HCT116 (cell line): Measurements from ENCODE around the gene EYA2. TPM values are rescaled to one million over a fixed set of nuclear protein-coding genes. Genes with fewer than 3 reads are reported as not detected.
"Not testable (repeated sequence)": the region's sequence is repeated elsewhere in the genome, so short reads cannot be mapped to it uniquely, and the experiment has no call there.

Source experiments
- ATAC-seq: fragments of 200-7000 bp; cut with Tn5 transposase; 2 replicates; pipeline ENCODE4 v1.9.1; 2020; ENCODE audit warnings: mild to moderate bottlenecking, moderate library complexity
- BruUV-seq: library from RNA; stranded (reverse); fragments of 400-500 nt; replicated peaks from 2 replicates; lab custom pipeline; 2021; lab: Mats Ljungman, UMichigan
- CTCF ChIA-PET: fragments of 300-600 bp; sonication (Branson Sonifier 250); formaldehyde crosslinking; loops from one replicate; lab custom pipeline; 2021; ENCODE audit warnings: antibody characterized with exemption; lab: Charles Lee
- POLR2A ChIA-PET: fragments of 300-600, 350-600 bp; sonication (Branson Sonifier 250); formaldehyde crosslinking; loops from one replicate; lab custom pipeline; 2021; ENCODE audit warnings: antibody characterized with exemption; lab: Charles Lee
- RAD21 ChIA-PET, 2 experiments: fragments of 300-600 bp; sonication (Branson Sonifier 250); formaldehyde crosslinking; loops; one replicate each; lab custom pipeline; 2023; ENCODE audit warnings: low total read pairs in 2 of 2; ENCODE audit not compliant: uncharacterized antibody in 2 of 2, unreplicated experiment in 2 of 2, low non-redundant PET in 1 of 2; lab: Charles Lee
- DNase-seq: peaks from one replicate; pipeline ENCODE4 v3.0.0-alpha.2; 2010; ENCODE audit warnings: low read depth, low spot score
- H2AFZ ChIP-seq: fragments of 200-600 bp; shearing (Covaris generic), sonication (generic); 2 replicates; pipeline ENCODE4 v1.6.1; 2017; ENCODE audit warnings: low read depth, mixed run types, mixed read lengths, antibody characterized with exemption, low read length; ENCODE audit not compliant: poor library complexity, severe bottlenecking
- H3K27ac ChIP-seq: 2 replicates; pipeline ENCODE4 v1.5.1; 2012; ENCODE audit warnings: low read depth, low read length
- H3K27me3 ChIP-seq: fragments of 200-600 bp; sonication (generic); 2 replicates; pipeline ENCODE4 v1.6.1; 2016; ENCODE audit warnings: mixed run types, low read length, mixed read lengths; ENCODE audit not compliant: insufficient read depth
- H3K36me3 ChIP-seq, 2 experiments: fragments of 200-500 bp in 1 of 2; fragments of 200-600 bp in 1 of 2; sonication (Bioruptor generic) in 1 of 2; sonication (generic) in 1 of 2; 2 replicates each; pipeline versions ENCODE4 v1.5.1 to v1.6.1; 2014 to 2016; ENCODE audit warnings: low read length in 2 of 2, inconsistent platforms in 1 of 2, mixed read lengths in 1 of 2, mixed run types in 1 of 2; ENCODE audit not compliant: insufficient read depth in 2 of 2, control insufficient read depth in 1 of 2
- H3K4me1 ChIP-seq, 2 experiments: fragments of 200-600 bp in 1 of 2; sonication (generic) in 1 of 2; 2 replicates each; pipeline versions ENCODE4 v1.5.1 to v1.6.1; 2012 to 2017; ENCODE audit warnings: low read length in 2 of 2, inconsistent platforms in 1 of 2, mild to moderate bottlenecking in 1 of 2, mixed read lengths in 1 of 2, mixed run types in 1 of 2, moderate library complexity in 1 of 2; ENCODE audit not compliant: insufficient read depth in 2 of 2, control insufficient read depth in 1 of 2
- H3K4me2 ChIP-seq: fragments of 200-600 bp; sonication (generic); 2 replicates; pipeline ENCODE4 v1.6.1; 2017; ENCODE audit warnings: mixed run types, low read length, mixed read lengths
- H3K4me3 ChIP-seq, 2 experiments: fragments of 200-600 bp in 1 of 2; sonication (generic) in 1 of 2; replicated peaks in 1 of 2; 2 replicates each; pipeline ENCODE4 v1.5.1; 2011 to 2016; ENCODE audit warnings: low read length in 2 of 2, control low read depth in 1 of 2, low read depth in 1 of 2, mild to moderate bottlenecking in 1 of 2, mixed read lengths in 1 of 2, mixed run types in 1 of 2
- H3K79me2 ChIP-seq: fragments of 200-600 bp; sonication (generic); 2 replicates; pipeline ENCODE4 v1.6.1; 2017; ENCODE audit warnings: mild to moderate bottlenecking, mixed run types, low read length, moderate library complexity, mixed read lengths; ENCODE audit not compliant: insufficient read depth
- H3K9ac ChIP-seq: fragments of 200-600 bp; sonication (generic); 2 replicates; pipeline ENCODE4 v1.6.1; 2016; ENCODE audit warnings: low read length, mixed read lengths
- H3K9me2 ChIP-seq: fragments of 200-600 bp; sonication (generic), shearing (Covaris generic); 2 replicates; pipeline ENCODE4 v1.6.1; 2017; ENCODE audit warnings: mixed run types, mild to moderate bottlenecking, moderate library complexity; ENCODE audit not compliant: insufficient read depth
- H3K9me3 ChIP-seq, 2 experiments: fragments of 200-500 bp in 1 of 2; fragments of 200-600 bp in 1 of 2; sonication (Bioruptor generic) in 1 of 2; sonication (generic) in 1 of 2; 2 replicates each; pipeline ENCODE4 v1.6.1; 2014 to 2017; ENCODE audit warnings: low read length in 2 of 2, mixed read lengths in 2 of 2, inconsistent platforms in 1 of 2, low read depth in 1 of 2, mild to moderate bottlenecking in 1 of 2, mixed run types in 1 of 2, moderate library complexity in 1 of 2; ENCODE audit not compliant: control insufficient read depth in 1 of 2, insufficient read depth in 1 of 2
- H4K20me1 ChIP-seq: fragments of 200-600 bp; sonication (generic), shearing (Covaris generic); 2 replicates; pipeline ENCODE4 v1.6.1; 2017; ENCODE audit warnings: mixed run types, mild to moderate bottlenecking, moderate library complexity; ENCODE audit not compliant: insufficient read depth
- EZH2phosphoT487 ChIP-seq: fragments of 200-600 bp; IDR thresholded peaks from 2 replicates; pipeline ENCODE4 v1.6.1; 2018; ENCODE audit warnings: antibody characterized with exemption, borderline replicate concordance
- FOSL1 ChIP-seq: IDR thresholded peaks from 2 replicates; pipeline ENCODE4 v1.6.1; 2012; ENCODE audit warnings: low read depth
- RAD21 ChIP-seq: IDR thresholded peaks from 2 replicates; pipeline ENCODE4 v1.6.1; 2012; ENCODE audit warnings: low read depth, mild to moderate bottlenecking
- TCF7L2 ChIP-seq: IDR thresholded peaks from 2 replicates; pipeline ENCODE4 v1.7.0; 2011; ENCODE audit warnings: borderline replicate concordance, inconsistent platforms; ENCODE audit not compliant: insufficient read depth, insufficient read length; ENCODE audit errors: extremely low read depth
- YY1 ChIP-seq: IDR thresholded peaks from 2 replicates; pipeline ENCODE4 v1.6.1; 2011; ENCODE audit warnings: low read length, low read depth, moderate library complexity, mild to moderate bottlenecking; ENCODE audit not compliant: insufficient replicate concordance; ENCODE audit errors: extremely low read depth
- ZNF274 ChIP-seq: fragments of 200-500 bp; sonication (Bioruptor generic); IDR thresholded peaks from 2 replicates; pipeline ENCODE4 v1.6.1; 2014; ENCODE audit warnings: mild to moderate bottlenecking, low read depth, low read length, inconsistent platforms
- intact Hi-C: fragments of 100-400 bp; cut with micrococcal nuclease; formaldehyde crosslinking; loops from 2 replicates; pipeline ENCODE4 v1.10.0; 2022
- total RNA-seq: library from RNA; stranded (reverse); gene quantifications from one replicate; pipeline ENCODE4 v1.2.1, GENCODE V29; 2021; ENCODE audit not compliant: unreplicated experiment
- TF ChIP-seq, protein P1 (sequence below): IDR thresholded peaks from 2 replicates; pipeline ENCODE4 v1.6.1; 2012; ENCODE audit warnings: low read depth

The EYA2 gene
- total RNA-seq, 1 experiment from 2014 or later: not detected

DNA sequence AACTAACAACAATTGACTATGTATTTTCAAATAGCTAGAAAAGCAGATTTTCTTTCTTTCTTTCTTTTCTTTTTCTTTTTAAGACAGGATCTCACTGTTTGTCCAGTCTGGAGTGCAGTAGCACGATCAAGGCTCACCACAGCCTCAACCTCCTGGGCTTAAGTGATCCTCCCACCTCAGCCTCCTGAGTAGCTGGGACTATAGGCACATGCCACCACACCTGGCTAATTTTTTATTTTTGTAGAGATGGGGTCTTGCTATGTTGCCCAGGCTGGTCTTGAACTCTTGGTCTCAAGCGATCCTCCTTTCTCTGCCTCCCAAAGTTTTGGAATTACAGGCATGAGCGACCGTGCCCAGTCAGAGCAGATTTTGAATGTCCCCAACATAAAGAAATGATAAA, 67.3 kb downstream of the EYA2 start:
- DNase-seq, H2AFZ ChIP-seq, H3K9ac ChIP-seq, H3K9me3 ChIP-seq, H3K27ac ChIP-seq, intact Hi-C loops, RAD21 ChIA-PET, H3K36me3 ChIP-seq, ATAC-seq, H3K27me3 ChIP-seq, BruUV-seq, H3K4me3 ChIP-seq, H4K20me1 ChIP-seq, H3K9me2 ChIP-seq, H3K4me2 ChIP-seq, H3K79me2 ChIP-seq, POLR2A ChIA-PET: not testable (repeated sequence)
- CTCF ChIA-PET: interaction anchor here (0.6 kb wide), 1 partner anchor 372 kb away, joined by 5 read pairs; no protein-coding TSS in a partner anchor
- H3K4me1 ChIP-seq: peaks cover 3 to 13% of the 10 kb centered on the region in 2 experiments; a peak in 2 of 4 replicates

DNA sequence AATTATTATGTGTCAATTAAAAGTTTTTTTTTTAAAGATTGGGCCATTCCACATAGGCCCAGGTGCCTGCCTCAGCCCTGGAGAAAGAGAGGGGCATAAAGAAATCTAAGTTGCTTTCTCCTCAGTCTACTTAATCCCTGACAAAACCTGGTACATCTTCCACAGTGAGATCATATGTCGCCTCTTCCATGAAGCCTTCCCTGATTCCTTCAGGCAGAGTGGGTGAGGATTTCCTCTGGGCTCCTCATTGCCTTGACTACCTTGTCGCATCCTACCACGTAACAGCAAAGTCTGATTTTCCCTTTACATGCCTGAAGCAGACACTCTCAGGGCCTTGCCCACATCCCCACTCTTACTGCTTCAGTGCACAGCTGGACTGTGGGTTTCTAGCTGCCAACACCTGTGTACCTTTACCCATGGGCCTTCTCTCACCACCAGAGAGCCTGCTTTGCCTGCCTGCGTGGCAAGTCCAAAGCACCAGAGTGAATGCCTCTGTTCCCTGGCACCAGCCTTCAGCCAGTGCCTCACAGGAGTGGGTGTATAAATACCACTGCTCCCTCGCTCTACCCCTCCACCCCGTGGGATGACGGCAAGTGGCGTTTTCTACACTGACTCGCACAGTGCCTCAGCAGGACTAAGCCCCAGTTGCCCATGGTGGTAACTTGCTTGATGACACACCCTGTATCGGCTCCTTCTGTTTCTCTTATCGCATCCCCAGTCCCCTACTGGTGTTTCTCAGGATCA, 68.0 kb downstream of the EYA2 start:
- Histone ChIP-seq H3K27ac (no peak overlapping the region), H2AFZ (no peak overlapping the region), H3K4me3 (no peak overlapping the region), H3K9ac (no peak overlapping the region), H4K20me1 (no peaks in the 10 kb centered on the region)
- BruUV-seq: no TSS peak
- CTCF ChIA-PET: no interaction called here
- TF ChIP-seq EZH2phosphoT487 (no peak), ZNF274 (no peak), YY1 (no peak), TCF7L2 (no peak), RAD21 (no peak), FOSL1 (no peak)
- TF ChIP-seq, protein P1, sequence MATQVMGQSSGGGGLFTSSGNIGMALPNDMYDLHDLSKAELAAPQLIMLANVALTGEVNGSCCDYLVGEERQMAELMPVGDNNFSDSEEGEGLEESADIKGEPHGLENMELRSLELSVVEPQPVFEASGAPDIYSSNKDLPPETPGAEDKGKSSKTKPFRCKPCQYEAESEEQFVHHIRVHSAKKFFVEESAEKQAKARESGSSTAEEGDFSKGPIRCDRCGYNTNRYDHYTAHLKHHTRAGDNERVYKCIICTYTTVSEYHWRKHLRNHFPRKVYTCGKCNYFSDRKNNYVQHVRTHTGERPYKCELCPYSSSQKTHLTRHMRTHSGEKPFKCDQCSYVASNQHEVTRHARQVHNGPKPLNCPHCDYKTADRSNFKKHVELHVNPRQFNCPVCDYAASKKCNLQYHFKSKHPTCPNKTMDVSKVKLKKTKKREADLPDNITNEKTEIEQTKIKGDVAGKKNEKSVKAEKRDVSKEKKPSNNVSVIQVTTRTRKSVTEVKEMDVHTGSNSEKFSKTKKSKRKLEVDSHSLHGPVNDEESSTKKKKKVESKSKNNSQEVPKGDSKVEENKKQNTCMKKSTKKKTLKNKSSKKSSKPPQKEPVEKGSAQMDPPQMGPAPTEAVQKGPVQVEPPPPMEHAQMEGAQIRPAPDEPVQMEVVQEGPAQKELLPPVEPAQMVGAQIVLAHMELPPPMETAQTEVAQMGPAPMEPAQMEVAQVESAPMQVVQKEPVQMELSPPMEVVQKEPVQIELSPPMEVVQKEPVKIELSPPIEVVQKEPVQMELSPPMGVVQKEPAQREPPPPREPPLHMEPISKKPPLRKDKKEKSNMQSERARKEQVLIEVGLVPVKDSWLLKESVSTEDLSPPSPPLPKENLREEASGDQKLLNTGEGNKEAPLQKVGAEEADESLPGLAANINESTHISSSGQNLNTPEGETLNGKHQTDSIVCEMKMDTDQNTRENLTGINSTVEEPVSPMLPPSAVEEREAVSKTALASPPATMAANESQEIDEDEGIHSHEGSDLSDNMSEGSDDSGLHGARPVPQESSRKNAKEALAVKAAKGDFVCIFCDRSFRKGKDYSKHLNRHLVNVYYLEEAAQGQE: no peak
- TF ChIP-seq, all 23 proteins: peak for 0
- peaks cover 3 to 13% of the 10 kb centered on the region in 2 experiments; a peak in 2 of 4 replicates for H3K4me1 ChIP-seq
- H3K36me3 ChIP-seq: no peaks in the 10 kb centered on the region
- intact Hi-C loops: no loop called here
- no peaks in the 10 kb centered on the region for H3K27me3 ChIP-seq
- no peaks in the 10 kb centered on the region for H3K9me2 ChIP-seq
- no peaks in the 10 kb centered on the region for H3K9me3 ChIP-seq
- H3K79me2 ChIP-seq: no peaks in the 10 kb centered on the region
- RAD21 ChIA-PET: no interaction called here
- ATAC-seq: 0 out of 2 replicates have a peak, but pooled peaks have one; percentile 17
- DNase-seq: no peak
- H3K4me2 ChIP-seq: no peak overlapping the region
- POLR2A ChIA-PET: no interaction called here
